Choroid plexus epithelial cell (primary cell): Measurements from ENCODE around the gene HLA-B.

Experiments used
- DNase-seq: peaks from one replicate; pipeline ENCODE4 v3.0.0-alpha.2; 2010; ENCODE audit warnings: low read depth
- H3K4me3 ChIP-seq: 2 replicates; pipeline ENCODE4 v1.5.1; 2011; ENCODE audit warnings: low read depth, mild to moderate bottlenecking, control low read depth, low read length, moderate library complexity
- TF ChIP-seq, protein P1 (sequence below): conservative IDR thresholded peaks from 2 replicates; pipeline ENCODE4 v1.5.1; 2011; ENCODE audit warnings: low read depth, mild to moderate bottlenecking, control low read depth, inconsistent platforms, low read length, moderate library complexity

HLA-B gene

DNA sequence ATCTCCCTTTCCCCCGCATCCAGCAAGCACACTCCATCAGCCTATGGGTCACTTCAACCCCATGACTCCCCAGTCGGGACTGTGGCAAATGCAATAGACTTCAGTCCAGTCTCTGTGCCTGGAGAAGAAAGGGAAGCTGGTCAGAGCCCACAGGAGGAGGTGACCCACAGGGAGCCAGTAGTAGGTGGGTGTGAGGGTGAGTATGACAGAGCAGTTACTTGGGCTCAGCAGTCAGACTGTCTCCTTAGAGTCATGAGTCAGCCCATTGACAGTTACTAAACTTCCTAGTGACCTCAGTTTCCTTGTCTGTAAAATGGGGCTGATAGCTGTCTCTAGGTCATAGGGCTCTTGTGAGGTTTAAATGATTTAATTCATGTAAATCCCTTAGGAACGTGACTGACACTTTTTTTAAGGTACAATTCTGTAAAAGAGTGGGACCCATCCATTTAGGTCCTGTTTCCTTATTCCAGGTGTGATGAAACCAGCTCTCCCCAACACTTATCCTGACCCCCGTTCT, 51.2 kb downstream of the HLA-B start:
- no peak for DNase-seq
- TF ChIP-seq, protein P1, sequence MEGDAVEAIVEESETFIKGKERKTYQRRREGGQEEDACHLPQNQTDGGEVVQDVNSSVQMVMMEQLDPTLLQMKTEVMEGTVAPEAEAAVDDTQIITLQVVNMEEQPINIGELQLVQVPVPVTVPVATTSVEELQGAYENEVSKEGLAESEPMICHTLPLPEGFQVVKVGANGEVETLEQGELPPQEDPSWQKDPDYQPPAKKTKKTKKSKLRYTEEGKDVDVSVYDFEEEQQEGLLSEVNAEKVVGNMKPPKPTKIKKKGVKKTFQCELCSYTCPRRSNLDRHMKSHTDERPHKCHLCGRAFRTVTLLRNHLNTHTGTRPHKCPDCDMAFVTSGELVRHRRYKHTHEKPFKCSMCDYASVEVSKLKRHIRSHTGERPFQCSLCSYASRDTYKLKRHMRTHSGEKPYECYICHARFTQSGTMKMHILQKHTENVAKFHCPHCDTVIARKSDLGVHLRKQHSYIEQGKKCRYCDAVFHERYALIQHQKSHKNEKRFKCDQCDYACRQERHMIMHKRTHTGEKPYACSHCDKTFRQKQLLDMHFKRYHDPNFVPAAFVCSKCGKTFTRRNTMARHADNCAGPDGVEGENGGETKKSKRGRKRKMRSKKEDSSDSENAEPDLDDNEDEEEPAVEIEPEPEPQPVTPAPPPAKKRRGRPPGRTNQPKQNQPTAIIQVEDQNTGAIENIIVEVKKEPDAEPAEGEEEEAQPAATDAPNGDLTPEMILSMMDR: no peak

DNA sequence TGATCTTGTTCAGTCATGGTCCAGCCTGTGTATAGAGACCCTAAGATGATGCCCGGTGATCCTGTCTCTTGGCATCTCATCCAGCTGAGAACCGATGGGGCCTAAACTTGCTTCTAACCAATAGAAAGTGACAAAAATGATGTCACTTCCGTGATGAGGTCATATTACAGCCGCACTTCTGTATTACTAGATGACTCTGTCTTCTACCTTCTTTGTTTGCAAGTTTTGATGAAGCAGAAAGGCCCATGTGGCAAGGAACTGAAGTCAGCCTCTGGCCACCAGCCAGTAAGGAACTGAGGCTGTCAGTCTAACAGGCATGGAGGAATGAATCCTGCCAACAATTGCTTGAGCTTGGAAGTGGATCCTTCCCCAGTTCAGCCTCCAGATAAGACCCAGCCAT, 52.3 kb downstream of the HLA-B start:
- H3K4me3 ChIP-seq: no peak overlapping the region
- no peak for DNase-seq
- TF ChIP-seq, protein P1: no peak

More for the DNA sequence above, 51.2 kb downstream of the HLA-B start:
- H3K4me3 ChIP-seq: no peak overlapping the region
